Mucosa of descending colon (tissue), 3 donors: ENCODE data around the gene NVL. TPM values are rescaled to one million over a fixed set of nuclear protein-coding genes. Genes with fewer than 3 reads are reported as not detected.

Experiments used
- ATAC-seq: fragments of 200-7000 bp; cut with Tn5 transposase; one replicate; pipeline ENCODE4 v1.9.1; 2020; ENCODE audit warnings: mild to moderate bottlenecking, moderate library complexity
- DNase-seq, 3 donors: peaks; one replicate each; pipeline ENCODE4 v3.0.0-alpha.2; 2020
- H3K36me3 ChIP-seq: fragments of 200-600 bp; one replicate; pipeline ENCODE4 v1.8.0; 2021; ENCODE audit warnings: low read depth, mild to moderate bottlenecking
- H3K4me1 ChIP-seq: fragments of 200-600 bp; one replicate; pipeline ENCODE4 v1.8.0; 2021; ENCODE audit warnings: low read depth, mild to moderate bottlenecking
- H3K4me3 ChIP-seq: fragments of 200-600 bp; one replicate; pipeline ENCODE4 v1.8.0; 2021; ENCODE audit warnings: mild to moderate bottlenecking
- H3K9me3 ChIP-seq: fragments of 200-600 bp; one replicate; pipeline ENCODE4 v1.8.0; 2021; ENCODE audit warnings: mild to moderate bottlenecking
- CTCF ChIP-seq: fragments of 200-600 bp; IDR thresholded peaks from one replicate; pipeline ENCODE4 v1.8.0; 2022; ENCODE audit warnings: antibody characterized with exemption, mild to moderate bottlenecking
- intact Hi-C, 2 donors: fragments of 100-400 bp; cut with DNase I in 1 of 2; cut with micrococcal nuclease in 1 of 2; formaldehyde crosslinking; loops; one replicate each; pipeline versions ENCODE4 v1.11.0 to v1.11.1; 2022; cut with DNase I, micrococcal nuclease
- total RNA-seq, 3 donors: library from RNA; stranded (reverse); fragmentation: NEBNext Ultra II Directional in 2 of 3; extraction: Animal tissue kit (Norgen Biotek cat#: 25700) in 2 of 3; gene quantifications; one replicate each; pipeline versions ENCODE4 v1.2.1 to v1.2.4, GENCODE V29; 2021 to 2023
- donor health status: DM: no; HTN: no; CAD: no; lungs with moderate emphysema.
- donor health status: DM: no; HTN: no; CAD: no.
- donor health status: DM: no; HTN: yes; CAD: no.

The NVL gene
- total RNA-seq, 3 donors from 2014 or later, result 32.2 to 45.6 (median 34.7) TPM

- Histone ChIP-seq H3K9me3 (peaks cover 14% of the 10 kb centered on the region), H3K4me3 (no peak overlapping the region), H3K4me1 (no peaks in the 10 kb centered on the region), H3K36me3 (no peaks in the 10 kb centered on the region)
- ATAC-seq (no peak), DNase-seq (no peak)
- TF ChIP-seq CTCF, result no peak
- intact Hi-C loops, result loop anchor here in 1 of 2 donors (10.0 kb wide), 1 partner anchor 85 kb away; no protein-coding TSS in a partner anchor
Observed at GRCh38 chr1:224339442-224340033, 9.6 kb upstream of the NVL start.

- intact Hi-C loops, result loop anchor here in 1 of 2 donors (10.0 kb wide), 1 partner anchor 83 kb away; no protein-coding TSS in a partner anchor
- TF ChIP-seq CTCF, result no peak
- no peak for DNase-seq
- H3K36me3 ChIP-seq, result no peaks in the 10 kb centered on the region
- H3K4me1 ChIP-seq, result no peaks in the 10 kb centered on the region
- H3K9me3 ChIP-seq, result peaks cover 2% of the 10 kb centered on the region
- ATAC-seq, result peak; percentile 57
- no peak overlapping the region for H3K4me3 ChIP-seq
Observed at GRCh38 chr1:224338150-224338838, 8.3 kb upstream of the NVL start.

GRCh38 chr1:224333939-224334786 lies 4.2 kb upstream of the NVL start:
- TF ChIP-seq CTCF, result no peak
- no peak for DNase-seq
- ATAC-seq, result no peak
- Histone ChIP-seq H3K9me3 (no peaks in the 10 kb centered on the region), H3K4me3 (no peak overlapping the region), H3K36me3 (no peaks in the 10 kb centered on the region), H3K4me1 (peaks cover 8% of the 10 kb centered on the region)
- intact Hi-C loops, result loop anchor here in 1 of 2 donors (5.0 to 10.0 kb wide), 2 partner anchors 79 to 217 kb away; no protein-coding TSS in a partner anchor

- TF ChIP-seq CTCF, result peak; percentile 27
- no peaks in the 10 kb centered on the region for H3K36me3 ChIP-seq
- intact Hi-C loops, result loop anchor here in 1 of 2 donors (5.0 to 10.0 kb wide), 2 partner anchors 79 to 216 kb away; no protein-coding TSS in a partner anchor
- H3K4me1 ChIP-seq, result peaks cover 15% of the 10 kb centered on the region
- H3K4me3 ChIP-seq, result no peak overlapping the region
- peak; percentile 61 for ATAC-seq
- H3K9me3 ChIP-seq, result no peaks in the 10 kb centered on the region
- DNase-seq, result peak in 1 of 3 donors; percentile 54
Observed at GRCh38 chr1:224333309-224333926, 3.4 kb upstream of the NVL start.

GRCh38 chr1:224331824-224332223 lies 1.9 kb upstream of the NVL start:
- intact Hi-C loops, result loop anchor here in 1 of 2 donors (5.0 to 10.0 kb wide), 2 partner anchors 77 to 215 kb away; no protein-coding TSS in a partner anchor
- no peak for TF ChIP-seq CTCF
- ATAC-seq (no peak), DNase-seq (no peak)
- Histone ChIP-seq H3K4me3 (no peak overlapping the region), H3K36me3 (no peaks in the 10 kb centered on the region), H3K4me1 (peaks cover 17% of the 10 kb centered on the region), H3K9me3 (no peaks in the 10 kb centered on the region)
